Inferior parietal cortex (tissue), 1 donor: Measurements from ENCODE around the gene KRTAP4-7.
"Not testable (repeated sequence)": the region's sequence is repeated elsewhere in the genome, so short reads cannot be mapped to it uniquely, and the experiment has no call there.

Source experiments
- DNase-seq: peaks from one replicate; pipeline ENCODE4 v3.0.0-alpha.2; 2016; ENCODE audit errors: extremely low spot score

The KRTAP4-7 gene

DNA sequence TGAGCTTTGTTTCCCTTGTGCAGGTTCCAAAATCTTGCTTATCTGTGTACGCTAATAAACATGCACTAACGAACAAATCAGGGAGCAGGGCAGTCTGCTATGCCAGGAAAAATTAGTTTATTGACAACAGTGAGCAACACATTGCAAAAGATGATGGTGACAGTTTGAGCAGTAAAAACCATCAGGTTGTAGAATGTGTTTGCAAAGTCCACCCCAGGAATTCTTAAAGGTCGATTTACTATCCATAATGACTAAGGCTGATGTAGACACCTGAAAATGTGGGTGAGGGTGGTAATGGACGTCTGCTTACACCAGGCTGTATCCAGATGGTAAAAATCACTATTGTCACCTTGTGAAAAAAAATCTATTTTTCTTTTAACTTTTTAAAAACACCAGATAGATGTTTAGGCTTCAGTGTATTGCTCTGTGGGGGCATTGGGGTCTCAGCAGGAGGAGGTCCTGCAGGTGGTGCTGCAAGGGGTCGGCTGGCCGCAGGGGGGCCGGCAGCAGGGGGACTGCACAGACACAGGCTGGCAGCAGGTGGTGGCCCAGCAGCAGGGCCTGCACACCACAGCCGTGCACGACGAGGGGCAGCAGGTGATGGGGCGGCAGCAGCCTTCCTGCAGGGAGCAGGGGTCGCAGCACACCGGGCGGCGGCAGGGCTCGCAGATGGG lies 18.8 kb upstream of the KRTAP4-7 start:
- DNase-seq, result not testable (repeated sequence)

GRCh38 chr17:41065829-41066624 lies 17.9 kb upstream of the KRTAP4-7 start, which contains the start of gene KRTAP2-4:
Gene KRTAP2-4 (minus strand): TSS chr17:41065879. CDS start chr17:41065845, 34 bp downstream.
- no peak for DNase-seq

DNA sequence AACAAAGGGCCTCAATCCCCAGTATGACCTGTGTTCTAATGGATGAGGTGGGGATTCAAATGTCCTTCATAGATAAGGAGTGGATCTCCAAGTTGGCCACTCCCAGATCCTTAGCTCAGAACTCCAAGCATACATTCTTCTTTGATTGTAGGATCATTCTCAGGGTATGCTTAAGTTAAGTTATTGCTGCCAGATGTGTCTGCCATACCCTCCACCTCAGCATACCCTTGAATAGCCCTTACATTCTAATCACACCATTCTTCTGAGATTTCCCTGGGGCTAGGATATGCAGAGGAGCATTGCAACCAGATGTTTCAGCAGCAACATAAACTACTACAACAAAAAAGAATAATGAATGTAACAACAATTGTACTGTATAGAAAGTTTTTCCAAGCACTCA lies 16.7 kb upstream of the KRTAP4-7 start:
- DNase-seq, result no peak

DNA sequence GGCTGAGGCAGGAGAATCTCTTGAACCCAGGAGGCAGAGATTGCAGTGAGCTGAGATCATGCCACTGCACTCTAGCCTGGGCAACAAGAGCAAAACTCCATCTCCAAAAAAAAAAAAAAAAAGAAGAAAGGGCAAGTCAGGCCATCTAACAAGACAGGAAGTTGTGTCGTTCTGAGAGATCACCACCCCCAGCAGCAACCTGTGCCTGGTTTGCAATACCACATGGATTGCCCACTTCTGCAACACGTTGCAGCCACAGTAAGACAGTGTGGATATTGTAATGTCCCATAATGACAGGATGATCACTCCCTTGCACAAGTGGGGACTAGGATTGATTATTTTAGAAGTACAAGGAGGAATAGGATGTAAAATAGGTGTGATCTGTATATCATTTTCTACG lies 14.9 kb upstream of the KRTAP4-7 start:
- no peak for DNase-seq

DNA sequence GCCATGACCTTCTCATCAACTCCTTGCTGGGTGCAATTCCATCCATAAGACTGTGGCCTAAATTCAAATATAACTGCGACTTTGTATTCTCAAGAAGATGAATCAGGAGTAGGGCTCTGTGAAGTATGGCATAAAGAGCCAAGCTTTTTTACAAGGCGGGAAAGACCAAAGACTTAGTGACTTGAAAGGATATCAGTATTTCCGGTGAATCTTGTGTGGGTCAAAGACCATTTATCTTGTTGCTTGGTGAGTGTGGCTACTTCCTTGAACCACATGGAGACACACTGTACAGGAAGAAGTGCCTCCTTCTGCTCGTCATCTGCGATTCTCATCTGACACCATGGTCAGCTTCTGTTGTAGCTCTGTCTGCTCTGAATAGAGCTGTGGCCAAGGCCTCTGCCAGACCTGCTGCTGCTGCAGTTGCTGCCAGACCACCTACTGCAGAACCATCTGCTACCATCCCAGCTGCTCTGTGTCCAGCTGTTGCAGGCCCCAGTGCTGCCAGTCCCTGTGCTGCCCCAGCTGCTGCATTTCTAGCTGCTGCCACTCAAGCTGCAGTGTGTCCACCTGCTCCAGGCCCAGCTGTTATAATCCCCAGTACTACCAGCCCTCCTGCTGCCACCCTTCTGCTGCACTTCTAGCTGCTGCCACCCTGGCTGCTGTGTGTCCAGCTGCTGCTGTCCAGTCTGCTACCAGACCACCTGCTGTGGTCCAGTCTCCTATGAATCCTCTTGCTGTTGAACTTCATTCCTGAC lies 12.2 kb upstream of the KRTAP4-7 start:
- DNase-seq, result no peak

DNA sequence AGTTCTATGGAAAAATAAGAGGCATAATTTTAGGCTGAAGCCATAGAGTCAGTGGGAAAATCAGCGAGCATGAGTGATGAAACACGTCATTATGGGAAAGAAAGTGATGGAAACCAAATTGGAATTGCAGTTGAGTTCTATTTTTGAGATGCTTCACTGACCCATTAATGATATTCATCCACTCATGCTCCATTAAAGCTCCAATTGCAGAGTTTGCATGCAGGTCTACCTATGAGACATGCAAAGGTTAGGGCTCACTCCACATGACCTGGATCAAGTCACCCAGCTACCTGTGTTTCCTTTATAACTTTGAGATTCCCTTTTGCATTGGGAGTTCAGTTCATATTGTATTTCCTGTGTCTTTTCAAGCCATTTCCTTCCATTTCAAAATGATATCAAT lies 10.3 kb upstream of the KRTAP4-7 start:
- no peak for DNase-seq

GRCh38 chr17:41076788-41077187 lies 7.2 kb upstream of the KRTAP4-7 start:
- DNase-seq, result no peak

DNA sequence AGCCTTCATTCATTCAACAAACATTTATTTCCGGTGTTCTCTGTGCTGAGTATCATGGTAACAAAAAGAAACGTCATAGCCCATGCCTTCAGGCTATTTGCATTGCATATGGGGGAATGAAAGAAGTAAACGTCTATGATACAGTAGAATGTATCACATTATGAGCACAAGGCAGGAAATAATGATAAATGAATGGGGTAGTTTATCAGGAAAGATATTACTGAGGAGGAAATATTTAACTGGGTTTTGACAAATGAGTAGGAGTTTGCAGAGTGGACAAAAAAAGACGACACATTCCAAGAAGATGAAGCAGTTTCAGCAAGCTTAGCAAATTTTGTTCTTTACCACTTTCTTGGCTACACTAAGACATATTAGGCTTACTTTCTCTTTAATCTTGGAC lies 1.3 kb upstream of the KRTAP4-7 start:
- DNase-seq, result no peak

GRCh38 chr17:41083427-41083826 lies 523 bp upstream of the KRTAP4-7 start:
- DNase-seq, result not testable (repeated sequence)

GRCh38 chr17:41088760-41089352 lies 4.9 kb downstream of the KRTAP4-7 start:
- DNase-seq, result not testable (repeated sequence)

DNA sequence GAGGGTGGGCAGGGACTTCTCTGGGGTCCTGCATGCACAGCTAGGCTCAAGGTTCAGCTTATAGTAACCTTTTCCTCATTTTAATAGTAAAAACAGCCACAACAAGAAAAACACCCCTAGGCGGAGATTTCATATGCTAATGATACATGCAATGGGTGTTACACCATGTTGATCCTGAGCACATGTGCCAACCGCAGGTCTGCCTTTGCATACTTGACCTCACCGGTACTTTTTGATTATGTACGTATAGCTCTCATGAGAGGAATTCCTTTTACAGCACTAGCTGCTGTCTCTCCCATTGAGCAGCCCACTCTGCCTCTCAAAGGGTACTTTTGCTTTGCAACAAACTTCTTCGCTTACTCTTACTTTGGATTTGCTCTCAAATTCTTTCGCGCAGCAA lies 12.1 kb downstream of the KRTAP4-7 start:
- no peak for DNase-seq

GRCh38 chr17:41098042-41098441 lies 14.1 kb downstream of the KRTAP4-7 start, which contains the start of gene KRTAP4-8:
Gene KRTAP4-8 (minus strand): TSS chr17:41098142. CDS start chr17:41098084, 58 bp downstream.
- DNase-seq, result no peak

DNA sequence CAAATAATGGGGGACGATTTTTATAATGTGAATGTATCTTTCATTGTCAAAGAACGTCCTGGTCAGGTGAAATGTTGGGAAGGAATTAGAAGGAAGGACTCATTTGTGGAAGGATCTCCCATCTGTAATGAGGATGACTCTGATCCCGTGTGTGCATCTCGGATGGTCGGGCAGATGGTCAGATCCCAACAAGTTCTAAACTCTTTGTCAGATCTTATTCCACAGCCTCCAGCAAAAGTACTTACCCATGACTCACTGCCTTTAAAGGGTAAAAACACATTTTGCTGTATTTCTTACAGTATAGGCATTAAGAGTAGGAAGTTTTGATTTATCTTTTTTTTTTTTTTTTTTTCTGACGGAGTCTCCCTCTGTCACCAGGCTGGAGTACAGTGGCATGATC lies 14.5 kb downstream of the KRTAP4-7 start:
- DNase-seq, result no peak

DNA sequence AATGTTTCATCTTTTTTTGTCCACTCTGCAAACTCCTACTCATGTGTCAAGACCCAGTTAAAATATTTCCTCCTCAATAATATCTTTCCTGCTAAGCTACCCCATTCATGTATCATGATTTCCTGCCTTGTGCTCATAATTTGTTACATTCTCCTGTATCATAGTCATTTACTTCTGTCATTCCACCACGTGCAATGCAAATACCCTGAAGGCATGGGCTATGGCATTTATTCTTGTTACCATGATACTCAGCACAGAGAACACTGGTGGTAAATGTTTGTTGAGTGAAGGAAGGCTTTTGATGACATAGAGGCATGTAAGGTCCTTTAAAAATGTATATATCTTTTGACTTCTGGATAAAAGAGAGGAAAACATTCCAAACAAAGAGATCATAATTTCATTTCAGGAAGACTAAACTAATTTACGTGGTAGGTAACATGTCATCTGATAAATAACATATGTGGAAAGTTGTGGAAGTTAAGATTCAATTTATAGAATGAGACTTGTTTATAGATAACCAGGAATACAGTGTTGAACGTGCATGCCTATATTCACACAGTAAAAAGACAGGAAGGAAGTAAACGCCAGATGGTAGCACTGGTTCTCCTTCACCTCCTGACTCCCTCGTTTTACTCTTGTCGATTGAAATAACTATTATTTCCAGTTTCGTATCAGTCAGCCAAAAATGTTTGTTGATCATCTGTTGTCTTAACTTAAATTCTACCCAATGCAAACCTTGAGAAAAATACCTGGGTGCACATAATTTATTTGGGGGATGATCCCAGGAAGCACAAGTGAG lies 15.9 kb downstream of the KRTAP4-7 start:
- DNase-seq, result not testable (repeated sequence)

- DNase-seq, result no peak
Measured at GRCh38 chr17:41101586-41102259, 17.8 kb downstream of the KRTAP4-7 start, which contains the start of gene KRTAP4-16. Gene KRTAP4-16 (minus strand): TSS chr17:41102209. CDS start chr17:41102209, 0 bp downstream.

- no peak for DNase-seq
Measured at GRCh38 chr17:41103896-41104295, 19.9 kb downstream of the KRTAP4-7 start.

GRCh38 chr17:41104386-41105038 lies 20.6 kb downstream of the KRTAP4-7 start:
- not testable (repeated sequence) for DNase-seq

GRCh38 chr17:41105347-41105746 lies 21.4 kb downstream of the KRTAP4-7 start, which contains the start of gene KRTAP4-9:
Gene KRTAP4-9 (plus strand): TSS chr17:41105389. CDS start chr17:41105389, 0 bp downstream.
- not testable (repeated sequence) for DNase-seq

GRCh38 chr17:41107941-41108450 lies 24.0 kb downstream of the KRTAP4-7 start:
- no peak for DNase-seq
